MM.1S (cell line): ENCODE results near the gene RGS4.
"Not testable (repeated sequence)": the region's sequence is repeated elsewhere in the genome, so short reads cannot be mapped to it uniquely, and the experiment has no call there.

Experiments used
- DNase-seq: peaks from one replicate; pipeline ENCODE4 v3.0.0-alpha.2; 2015
- H2AFZ ChIP-seq: fragments of 300-600 bp; sonication (generic); 2 replicates; pipeline ENCODE4 v1.6.0; 2016; ENCODE audit warnings: antibody characterized with exemption, low read length
- H3F3A ChIP-seq: fragments of 300-600 bp; sonication (generic); 2 replicates; pipeline ENCODE4 v1.6.1; 2016; ENCODE audit warnings: mild to moderate bottlenecking, antibody characterized with exemption, low read length, moderate library complexity, mixed read lengths; ENCODE audit not compliant: insufficient read depth
- H3K27ac ChIP-seq: fragments of 300-600 bp; sonication (generic); 2 replicates; pipeline ENCODE4 v1.5.1; 2016; ENCODE audit warnings: mild to moderate bottlenecking, low read length
- H3K27me3 ChIP-seq: fragments of 300-600 bp; sonication (generic); replicated peaks from 2 replicates; pipeline ENCODE4 v1.6.0; 2016; ENCODE audit warnings: low read length; ENCODE audit not compliant: insufficient read depth
- H3K36me3 ChIP-seq: fragments of 300-600 bp; sonication (generic); replicated peaks from 2 replicates; pipeline ENCODE4 v1.6.1; 2016; ENCODE audit warnings: mild to moderate bottlenecking, low read length, mixed read lengths; ENCODE audit not compliant: insufficient read depth
- H3K4me1 ChIP-seq: fragments of 300-600 bp; sonication (generic); 2 replicates; pipeline ENCODE4 v1.6.1; 2016; ENCODE audit warnings: low read length, mixed read lengths
- H3K4me2 ChIP-seq: fragments of 300-600 bp; sonication (generic); 2 replicates; pipeline ENCODE4 v1.6.0; 2016; ENCODE audit warnings: low read depth, low read length
- H3K4me3 ChIP-seq: fragments of 300-600 bp; sonication (generic); 2 replicates; pipeline ENCODE4 v1.5.1; 2016; ENCODE audit warnings: low read length, mixed read lengths
- H3K79me2 ChIP-seq: fragments of 300-600 bp; sonication (generic); 2 replicates; pipeline ENCODE4 v1.6.1; 2016; ENCODE audit warnings: mixed run types, low read length, mixed read lengths
- H3K9ac ChIP-seq: fragments of 300-600 bp; sonication (generic); 2 replicates; pipeline ENCODE4 v1.6.1; 2016; ENCODE audit warnings: low read length, mixed read lengths
- H3K9me2 ChIP-seq: fragments of 300-600 bp; sonication (generic); replicated peaks from 2 replicates; pipeline ENCODE4 v1.6.1; 2016; ENCODE audit warnings: mild to moderate bottlenecking, low read length, mixed read lengths; ENCODE audit not compliant: insufficient read depth
- H3K9me3 ChIP-seq: fragments of 300-600 bp; sonication (generic); replicated peaks from 2 replicates; pipeline ENCODE4 v1.6.1; 2016; ENCODE audit warnings: mild to moderate bottlenecking, low read length, mixed read lengths; ENCODE audit not compliant: insufficient read depth
- H4K20me1 ChIP-seq: fragments of 300-600 bp; sonication (generic); 2 replicates; pipeline ENCODE4 v1.6.1; 2016; ENCODE audit warnings: mild to moderate bottlenecking, low read length, moderate library complexity, mixed read lengths; ENCODE audit not compliant: insufficient read depth
- CTCF ChIP-seq: fragments of 300-600 bp; sonication (generic); IDR thresholded peaks from 2 replicates; pipeline ENCODE4 v1.5.1; 2016; ENCODE audit warnings: antibody characterized with exemption, low read length, mixed read lengths
- EZH2 ChIP-seq: fragments of 300-600 bp; sonication (generic); optimal IDR thresholded peaks from 2 replicates; pipeline ENCODE3; 2017; ENCODE audit warnings: low read depth, mild to moderate bottlenecking, antibody characterized with exemption, low read length, mixed read lengths
- EZH2phosphoT487 ChIP-seq: fragments of 300-600 bp; sonication (generic); IDR thresholded peaks from 2 replicates; pipeline ENCODE4 v1.6.1; 2018; ENCODE audit warnings: antibody characterized with exemption, low read length

The RGS4 gene

GRCh38 chr1:163085041-163085903 is 16.1 kb downstream of the RGS4 start:
- no peaks in the 10 kb centered on the region for H3K27me3 ChIP-seq
- no peak for DNase-seq
- TF ChIP-seq EZH2phosphoT487 (no peak), CTCF (no peak), EZH2 (no peak)
- H3K36me3 ChIP-seq: no peaks in the 10 kb centered on the region
- H3K9me3 ChIP-seq: no peaks in the 10 kb centered on the region
- H2AFZ ChIP-seq: no peak overlapping the region
- H3K4me2 ChIP-seq: no peak overlapping the region
- no peaks in the 10 kb centered on the region for H4K20me1 ChIP-seq
- no peaks in the 10 kb centered on the region for H3K79me2 ChIP-seq
- no peaks in the 10 kb centered on the region for H3K4me1 ChIP-seq
- H3F3A ChIP-seq: no peaks in the 10 kb centered on the region
- no peak overlapping the region for H3K27ac ChIP-seq
- H3K9me2 ChIP-seq: no peaks in the 10 kb centered on the region
- no peak overlapping the region for H3K9ac ChIP-seq
- no peak overlapping the region for H3K4me3 ChIP-seq

- Histone ChIP-seq H3F3A (no peaks in the 10 kb centered on the region), H3K27me3 (no peaks in the 10 kb centered on the region), H3K79me2 (no peaks in the 10 kb centered on the region), H3K4me3 (no peak overlapping the region), H3K4me1 (no peaks in the 10 kb centered on the region), H3K9me3 (no peaks in the 10 kb centered on the region), H3K9ac (no peak overlapping the region), H3K27ac (no peak overlapping the region), H3K36me3 (no peaks in the 10 kb centered on the region), H3K9me2 (no peaks in the 10 kb centered on the region), H3K4me2 (no peak overlapping the region), H4K20me1 (no peaks in the 10 kb centered on the region), H2AFZ (no peak overlapping the region)
- no peak for DNase-seq
- TF ChIP-seq CTCF (no peak), EZH2phosphoT487 (no peak), EZH2 (no peak)
These were observed 16.7 kb downstream of the RGS4 start for GRCh38 chr1:163085904-163086268.

- not testable (repeated sequence) for H3K9me3 ChIP-seq, DNase-seq, H3K4me3 ChIP-seq, H3K4me1 ChIP-seq, H3K79me2 ChIP-seq, H3K36me3 ChIP-seq, H3K4me2 ChIP-seq, H2AFZ ChIP-seq, H3K9me2 ChIP-seq, H3F3A ChIP-seq, H3K27ac ChIP-seq, H4K20me1 ChIP-seq, H3K27me3 ChIP-seq, H3K9ac ChIP-seq
These were observed 20.0 kb downstream of the RGS4 start for GRCh38 chr1:163089117-163089516.

- Histone ChIP-seq H3K4me1 (peaks cover 3% of the 10 kb centered on the region; the same call in 1 of the 2 replicates), H3K36me3 (no peaks in the 10 kb centered on the region), H3F3A (no peaks in the 10 kb centered on the region), H3K27ac (no peak overlapping the region), H3K9ac (no peak overlapping the region), H3K9me2 (no peaks in the 10 kb centered on the region), H4K20me1 (no peaks in the 10 kb centered on the region), H2AFZ (no peak overlapping the region), H3K4me2 (no peak overlapping the region), H3K4me3 (no peak overlapping the region), H3K27me3 (no peaks in the 10 kb centered on the region), H3K9me3 (no peaks in the 10 kb centered on the region), H3K79me2 (no peaks in the 10 kb centered on the region)
- no peak for DNase-seq
- no peak for TF ChIP-seq EZH2
- no peak for TF ChIP-seq CTCF
- TF ChIP-seq EZH2phosphoT487: no peak
These were observed 21.3 kb downstream of the RGS4 start for GRCh38 chr1:163090321-163090945.
